SK-N-SH (cell line): Measurements from ENCODE around the gene HSPB7. TPM values are rescaled to one million over a fixed set of nuclear protein-coding genes. Genes with fewer than 3 reads are reported as not detected.

ENCODE experiments used
- CTCF ChIA-PET: fragments of 300-600, 350-600 bp; formaldehyde crosslinking; extraction: SDS; loops from one replicate; lab custom pipeline; 2021; lab: Yijun Ruan, JAX
- POLR2A ChIA-PET: fragments of 350-600 bp; sonication (Branson Sonifier 250); formaldehyde crosslinking; extraction: SDS; loops from one replicate; lab custom pipeline; 2020; ENCODE audit warnings: antibody characterized with exemption, inconsistent platforms; lab: Yijun Ruan, JAX
- DNase-seq: peaks from one replicate; pipeline ENCODE4 v3.0.0; 2012
- H2AFZ ChIP-seq: fragments of 200-600 bp; sonication (generic); 2 replicates; pipeline ENCODE4 v1.8.1; 2016; ENCODE audit warnings: antibody characterized with exemption, mild to moderate bottlenecking, low read depth
- H3F3A ChIP-seq: fragments of 200-600 bp; sonication (generic); replicated peaks from 2 replicates; pipeline ENCODE3; 2016; ENCODE audit warnings: antibody characterized with exemption, mild to moderate bottlenecking; ENCODE audit not compliant: insufficient read depth
- H3K27ac ChIP-seq, 2 experiments: fragments of 200-500 bp in 1 of 2; fragments of 200-600 bp in 1 of 2; sonication (Bioruptor generic) in 1 of 2; sonication (generic), shearing (Covaris generic) in 1 of 2; 2 replicates each; pipeline versions ENCODE4 v1.5.1 to v1.6.1; 2014 to 2016; ENCODE audit warnings: low read depth in 2 of 2, inconsistent platforms in 1 of 2, low read length in 1 of 2, mild to moderate bottlenecking in 1 of 2, mixed read lengths in 1 of 2
- H3K27me3 ChIP-seq: fragments of 200-600 bp; sonication (generic), shearing (Covaris generic); 2 replicates; pipeline ENCODE4 v1.6.1; 2016; ENCODE audit warnings: mixed run types; ENCODE audit not compliant: insufficient read depth
- H3K36me3 ChIP-seq, 2 experiments: fragments of 200-500 bp in 1 of 2; fragments of 200-600 bp in 1 of 2; sonication (Bioruptor generic) in 1 of 2; sonication (generic) in 1 of 2; replicated peaks in 1 of 2; 2 replicates each; pipeline versions ENCODE3 to v1.5.1; 2014 to 2016; ENCODE audit warnings: low read length in 1 of 2, mild to moderate bottlenecking in 1 of 2; ENCODE audit not compliant: insufficient read depth in 2 of 2, control insufficient read depth in 1 of 2
- H3K4me1 ChIP-seq, 2 experiments: fragments of 200-500 bp in 1 of 2; fragments of 200-600 bp in 1 of 2; sonication (Bioruptor generic) in 1 of 2; sonication (generic), shearing (Covaris generic) in 1 of 2; 2 replicates each; pipeline versions ENCODE4 v1.5.1 to v1.6.1; 2014 to 2016; ENCODE audit warnings: low read depth in 1 of 2, low read length in 1 of 2, mixed run types in 1 of 2; ENCODE audit not compliant: insufficient read depth in 2 of 2, control insufficient read depth in 1 of 2
- H3K4me2 ChIP-seq: fragments of 200-600 bp; sonication (generic), shearing (Covaris generic); 2 replicates; pipeline ENCODE4 v1.6.1; 2017; ENCODE audit warnings: mixed run types
- H3K4me3 ChIP-seq, 2 experiments: fragments of 200-500 bp in 1 of 2; fragments of 200-600 bp in 1 of 2; sonication (Bioruptor generic) in 1 of 2; sonication (generic), shearing (Covaris generic) in 1 of 2; 2 replicates each; pipeline versions ENCODE4 v1.5.1 to v1.8.1; 2014 to 2016; ENCODE audit warnings: low read depth in 2 of 2, inconsistent platforms in 1 of 2, low read length in 1 of 2, mild to moderate bottlenecking in 1 of 2, mixed read lengths in 1 of 2, moderate library complexity in 1 of 2
- H3K79me2 ChIP-seq: fragments of 200-600 bp; sonication (generic); 2 replicates; pipeline ENCODE4 v1.8.1; 2017; ENCODE audit warnings: mild to moderate bottlenecking; ENCODE audit not compliant: insufficient read depth
- H3K9ac ChIP-seq: fragments of 200-600 bp; sonication (generic); 2 replicates; pipeline ENCODE4 v1.6.1; 2017; ENCODE audit warnings: mixed run types
- H3K9me2 ChIP-seq: fragments of 200-600 bp; sonication (generic); 2 replicates; pipeline ENCODE4 v1.6.1; 2017; ENCODE audit warnings: mixed run types
- H3K9me3 ChIP-seq: fragments of 200-600 bp; sonication (generic); 2 replicates; pipeline ENCODE4 v1.6.1; 2017; ENCODE audit warnings: mixed run types, mild to moderate bottlenecking, moderate library complexity
- H4K20me1 ChIP-seq: fragments of 200-600 bp; sonication (generic); 2 replicates; pipeline ENCODE4 v1.6.1; 2017; ENCODE audit warnings: mild to moderate bottlenecking, mixed run types; ENCODE audit not compliant: insufficient read depth
- CHD2 ChIP-seq: fragments of 150-350 bp; IDR thresholded peaks from 2 replicates; pipeline ENCODE4 v1.6.1; 2018; ENCODE audit warnings: low read length; ENCODE audit not compliant: partially characterized antibody
- EP300 ChIP-seq, 2 experiments: IDR thresholded peaks; 2 replicates each; pipeline versions ENCODE4 v1.4.0 to v1.6.1; 2012; ENCODE audit warnings: borderline replicate concordance in 1 of 2, low read depth in 1 of 2, low read length in 1 of 2
- FOXJ3 ChIP-seq: sonication (generic); formaldehyde crosslinking; IDR thresholded peaks from 2 replicates; pipeline ENCODE4 v1.5.1; 2020; ENCODE audit warnings: mild to moderate bottlenecking, missing genetic modification reagents
- FOXM1 ChIP-seq: IDR thresholded peaks from 2 replicates; pipeline ENCODE4 v1.4.0; 2012; ENCODE audit warnings: low read depth, mild to moderate bottlenecking
- IRF3 ChIP-seq: fragments of 150-350 bp; IDR thresholded peaks from 2 replicates; pipeline ENCODE4 v1.6.1; 2016; ENCODE audit warnings: mild to moderate bottlenecking, low read depth, low read length
- MEF2A ChIP-seq: IDR thresholded peaks from 2 replicates; pipeline ENCODE4 v1.4.0; 2012; ENCODE audit warnings: low read depth, borderline replicate concordance
- NFIC ChIP-seq: IDR thresholded peaks from 2 replicates; pipeline ENCODE4 v1.4.0; 2012; ENCODE audit warnings: borderline replicate concordance
- NRF1 ChIP-seq: IDR thresholded peaks from 2 replicates; pipeline ENCODE4 v1.6.1; 2012; ENCODE audit warnings: low read depth, mild to moderate bottlenecking, low read length
- PBX3 ChIP-seq: IDR thresholded peaks from 2 replicates; pipeline ENCODE4; 2012
- POLR2AphosphoS5 ChIP-seq: IDR thresholded peaks from 2 replicates; pipeline ENCODE4 v1.6.1; 2012; ENCODE audit warnings: low read depth, low read length
- RAD21 ChIP-seq: IDR thresholded peaks from 2 replicates; pipeline ENCODE4 v1.6.1; 2012; ENCODE audit warnings: mild to moderate bottlenecking, low read length
- RFX5 ChIP-seq: IDR thresholded peaks from 2 replicates; pipeline ENCODE4 v1.6.1; 2012; ENCODE audit warnings: mild to moderate bottlenecking, improper control_type of control experiment, low read length
- RXRA ChIP-seq: IDR thresholded peaks from 2 replicates; pipeline ENCODE4 v1.4.0; 2012; ENCODE audit warnings: low read depth, mild to moderate bottlenecking, borderline replicate concordance
- TAF1 ChIP-seq: IDR thresholded peaks from 2 replicates; pipeline ENCODE4 v1.6.1; 2012; ENCODE audit warnings: low read depth, mild to moderate bottlenecking, low read length, moderate library complexity, borderline replicate concordance
- TCF12 ChIP-seq: IDR thresholded peaks from 2 replicates; pipeline ENCODE4 v1.4.0; 2012
- TEAD4 ChIP-seq: IDR thresholded peaks from 2 replicates; pipeline ENCODE4 v1.4.0; 2012; ENCODE audit warnings: mild to moderate bottlenecking, borderline replicate concordance; ENCODE audit not compliant: insufficient read depth
- USF2 ChIP-seq: fragments of 150-350 bp; IDR thresholded peaks from 2 replicates; pipeline ENCODE4 v1.6.1; 2017; ENCODE audit warnings: antibody characterized with exemption, low read length, low read depth, borderline replicate concordance
- ZBTB33 ChIP-seq: IDR thresholded peaks from 2 replicates; pipeline ENCODE4 v1.4.0; 2012; ENCODE audit warnings: low read depth, borderline replicate concordance
- WGBS: methylation state at CpG from one replicate; pipeline ENCODE4 v1.1.6; 2017; ENCODE audit warnings: low lambda C conversion rate; 5-methylcytosine and 5-hydroxymethylcytosine counted together
- polyA plus RNA-seq, 3 experiments: library from polyadenylated mRNA; depleted of rRNA; stranded (reverse); fragments of >200 nt; gene quantifications; 2 replicates each; pipeline ENCODE4 v1.2.3, GENCODE V29; 2012
- TF ChIP-seq, protein P1 (sequence below): IDR thresholded peaks from 2 replicates; pipeline ENCODE4 v1.4.0; 2012; ENCODE audit warnings: low read depth
- TF ChIP-seq, protein P2 (sequence below): fragments of 200-600 bp; sonication (generic); IDR thresholded peaks from 2 replicates; pipeline ENCODE4 v1.6.1; 2017; ENCODE audit warnings: antibody characterized with exemption, mild to moderate bottlenecking, moderate library complexity

The HSPB7 gene
- polyA plus RNA-seq, 1 of the 3 experiments (the other 2 are of a cell fraction), result 0.05 TPM

- TF ChIP-seq FOXM1 (no peak), PBX3 (no peak), IRF3 (no peak), NRF1 (no peak), RXRA (no peak), MEF2A (no peak), RAD21 (no peak), TCF12 (no peak), TEAD4 (no peak), CHD2 (no peak), FOXJ3 (CRISPR knock-in tag) (no peak), TAF1 (no peak), POLR2AphosphoS5 (no peak), EP300 (IDR thresholded peaks at IDR 0.05; ENCODE audit: borderline replicate concordance in 1 of 2, low read depth in 1 of 2, low read length in 1 of 2) (no peak), ZBTB33 (no peak), RFX5 (no peak), USF2 (no peak), NFIC (no peak)
- TF ChIP-seq, protein P1, sequence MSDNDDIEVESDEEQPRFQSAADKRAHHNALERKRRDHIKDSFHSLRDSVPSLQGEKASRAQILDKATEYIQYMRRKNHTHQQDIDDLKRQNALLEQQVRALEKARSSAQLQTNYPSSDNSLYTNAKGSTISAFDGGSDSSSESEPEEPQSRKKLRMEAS, result no peak
- TF ChIP-seq, protein P2, sequence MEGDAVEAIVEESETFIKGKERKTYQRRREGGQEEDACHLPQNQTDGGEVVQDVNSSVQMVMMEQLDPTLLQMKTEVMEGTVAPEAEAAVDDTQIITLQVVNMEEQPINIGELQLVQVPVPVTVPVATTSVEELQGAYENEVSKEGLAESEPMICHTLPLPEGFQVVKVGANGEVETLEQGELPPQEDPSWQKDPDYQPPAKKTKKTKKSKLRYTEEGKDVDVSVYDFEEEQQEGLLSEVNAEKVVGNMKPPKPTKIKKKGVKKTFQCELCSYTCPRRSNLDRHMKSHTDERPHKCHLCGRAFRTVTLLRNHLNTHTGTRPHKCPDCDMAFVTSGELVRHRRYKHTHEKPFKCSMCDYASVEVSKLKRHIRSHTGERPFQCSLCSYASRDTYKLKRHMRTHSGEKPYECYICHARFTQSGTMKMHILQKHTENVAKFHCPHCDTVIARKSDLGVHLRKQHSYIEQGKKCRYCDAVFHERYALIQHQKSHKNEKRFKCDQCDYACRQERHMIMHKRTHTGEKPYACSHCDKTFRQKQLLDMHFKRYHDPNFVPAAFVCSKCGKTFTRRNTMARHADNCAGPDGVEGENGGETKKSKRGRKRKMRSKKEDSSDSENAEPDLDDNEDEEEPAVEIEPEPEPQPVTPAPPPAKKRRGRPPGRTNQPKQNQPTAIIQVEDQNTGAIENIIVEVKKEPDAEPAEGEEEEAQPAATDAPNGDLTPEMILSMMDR, result no peak
- Histone ChIP-seq H3K9ac (no peak overlapping the region), H3K4me1 (peaks cover 0 to 3% of the 10 kb centered on the region in 2 experiments; a peak in 1 of 4 replicates), H2AFZ (no peak overlapping the region), H3K27ac (no peak overlapping the region), H3F3A (no peaks in the 10 kb centered on the region), H3K27me3 (no peaks in the 10 kb centered on the region), H3K4me2 (no peak overlapping the region), H3K9me3 (no peaks in the 10 kb centered on the region), H4K20me1 (no peaks in the 10 kb centered on the region), H3K79me2 (no peaks in the 10 kb centered on the region), H3K36me3 (no peaks in the 10 kb centered on the region), H3K9me2 (no peaks in the 10 kb centered on the region), H3K4me3 (no peak overlapping the region)
- WGBS, result 99% methylated on average over 6 of the region's 7 CpGs
- ChIA-PET POLR2A (no interaction called here), CTCF (interaction anchor here (1.1 to 2.3 kb wide), 3 partner anchors 42 to 259 kb away, joined by 3 to 5 read pairs (median 4); no protein-coding TSS in a partner anchor)
- DNase-seq, result no peak
These were observed 32.5 kb upstream of the HSPB7 start for GRCh38 chr1:16050328-16050727.
